HG03354 (cell line): ENCODE data around the gene MRPS6.
A peak's percentile ranks its signal among the peaks of the same experiment; 100 is the strongest.

Experiments used
- ATAC-seq: cut with Tn5 transposase; IDR thresholded peaks from one replicate; pipeline ENCODE4 v1.9.1; 2021; ENCODE audit warnings: mild to moderate bottlenecking; ENCODE audit not compliant: unreplicated experiment, poor library complexity, severe bottlenecking

The MRPS6 gene

DNA sequence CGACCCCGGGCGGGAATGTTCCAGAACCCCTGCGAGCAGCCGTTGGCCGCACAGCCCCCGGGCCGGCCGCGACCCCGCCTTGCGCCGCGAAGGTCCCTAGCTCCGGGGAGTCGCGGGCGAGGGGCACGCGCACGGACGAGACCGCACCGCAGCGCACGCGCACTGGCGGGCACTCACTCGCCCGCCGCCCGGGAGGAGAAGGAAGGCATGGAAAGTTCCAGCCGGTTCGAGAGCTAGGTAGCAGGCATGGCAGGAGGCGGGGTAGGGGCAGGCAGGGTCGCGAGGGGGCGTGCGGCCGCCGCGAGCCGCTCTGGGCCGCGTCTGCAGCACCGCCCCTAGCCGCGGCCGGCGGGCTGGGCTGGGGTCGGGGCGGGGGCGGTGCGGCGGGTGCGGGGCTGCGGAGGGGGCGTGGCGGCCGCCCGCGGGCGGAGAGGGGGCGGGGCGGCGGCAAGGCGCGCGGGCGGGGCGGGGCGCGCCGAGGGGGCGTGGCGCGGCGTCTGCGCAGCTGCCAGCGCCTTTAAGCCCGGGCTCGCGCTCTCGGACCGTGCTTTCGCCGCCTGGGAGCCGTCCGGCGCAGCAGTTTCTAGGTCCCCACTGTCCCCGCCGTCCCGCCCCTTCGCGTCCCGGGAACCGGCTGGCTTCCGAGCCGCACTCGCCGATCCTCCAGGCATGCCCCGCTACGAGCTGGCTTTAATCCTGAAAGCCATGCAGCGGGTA lies at the start of gene MRPS6, which contains the start of gene SLC5A3:
Gene MRPS6, plus strand, starts transcription at position 547 of the 717 bp plus-strand sequence. Its CDS starts 123 bp downstream, at position 670.
Gene SLC5A3, plus strand, starts transcription at position 547 of the 717 bp plus-strand sequence. CDS start 21,621 bp downstream, outside the sequence.
- ATAC-seq: peak; percentile 81

DNA sequence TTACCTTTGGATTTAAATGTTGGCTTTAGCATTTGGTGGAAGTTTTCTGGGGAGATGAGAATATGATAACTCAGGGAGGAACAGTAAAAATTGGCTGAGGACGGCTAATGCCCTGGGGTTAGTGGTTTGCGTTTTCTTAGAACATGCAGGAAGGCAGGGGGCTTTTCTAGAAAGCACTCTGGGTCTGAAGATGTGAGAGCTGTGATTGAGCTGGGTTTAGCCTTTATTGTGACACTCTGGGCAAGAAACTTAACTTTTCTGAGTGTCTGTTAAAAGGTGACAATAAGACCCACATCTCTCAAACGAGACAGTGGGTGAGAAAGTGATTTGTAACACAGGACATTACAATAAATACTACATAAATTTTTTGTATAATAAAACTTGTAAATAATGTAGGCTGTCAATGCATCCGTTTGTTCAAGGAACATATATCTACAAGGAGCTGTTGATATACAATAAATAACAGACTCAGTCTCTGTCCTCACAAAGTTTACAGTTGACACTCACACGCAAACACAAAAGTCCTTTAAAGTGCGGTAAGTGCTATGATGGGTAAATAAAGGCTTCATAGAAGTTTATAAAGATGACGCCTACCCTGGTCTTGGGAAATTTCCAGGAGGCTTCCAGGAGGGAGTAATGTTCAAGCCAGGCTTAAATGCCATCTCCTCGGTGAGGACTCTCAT lies 49.5 kb upstream of the MRPS6 start:
- no peak for ATAC-seq

DNA sequence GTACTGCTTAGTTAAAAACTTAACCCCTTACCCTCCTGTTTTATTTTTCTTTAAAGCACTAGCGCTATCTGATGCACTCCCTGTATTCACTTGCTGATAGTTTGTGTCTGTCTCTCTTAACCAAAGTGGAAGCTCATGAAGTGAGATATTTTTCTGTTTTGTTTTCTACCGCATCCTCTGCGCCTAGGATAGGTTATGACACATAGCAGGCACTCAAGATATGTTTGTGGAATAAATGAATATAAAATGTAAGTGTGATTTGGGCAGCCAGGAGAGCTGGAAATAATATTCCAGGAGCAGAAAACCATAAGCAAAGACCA lies 49.0 kb upstream of the MRPS6 start:
- ATAC-seq: no peak

DNA sequence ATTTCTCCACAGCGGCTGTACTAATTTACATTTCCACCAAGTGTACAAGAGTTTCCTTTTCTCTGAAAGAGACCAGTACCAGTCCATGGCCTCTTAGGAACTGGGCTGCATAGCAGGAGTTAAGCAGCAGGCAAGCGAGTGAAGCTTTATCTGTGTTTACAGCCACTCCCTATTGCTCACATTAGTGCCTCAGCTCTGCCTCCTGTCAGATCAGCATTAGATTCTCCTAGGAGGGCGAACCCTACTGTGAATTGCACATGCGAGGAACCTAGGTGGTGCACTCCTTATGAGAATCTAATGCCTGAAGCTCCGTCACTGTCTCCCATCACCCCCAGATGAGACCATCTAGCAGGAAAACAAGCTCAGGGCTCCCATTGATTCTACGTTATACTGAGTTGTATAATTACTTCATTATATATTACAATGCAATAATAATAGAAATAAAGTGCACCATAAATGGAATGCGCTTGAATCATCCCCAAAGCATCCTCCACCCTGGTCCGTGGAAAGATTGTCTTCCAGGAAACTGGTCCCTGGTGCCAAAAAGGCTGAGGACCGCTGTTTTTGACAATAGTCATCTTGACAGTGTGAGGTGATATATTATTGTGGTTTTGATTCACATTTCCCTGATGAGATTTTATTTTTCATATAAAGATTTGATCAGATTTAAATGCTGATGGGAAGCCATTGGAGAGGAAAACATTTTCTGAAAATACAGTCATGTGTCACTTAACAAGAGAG lies 45.5 kb upstream of the MRPS6 start:
- no peak for ATAC-seq

DNA sequence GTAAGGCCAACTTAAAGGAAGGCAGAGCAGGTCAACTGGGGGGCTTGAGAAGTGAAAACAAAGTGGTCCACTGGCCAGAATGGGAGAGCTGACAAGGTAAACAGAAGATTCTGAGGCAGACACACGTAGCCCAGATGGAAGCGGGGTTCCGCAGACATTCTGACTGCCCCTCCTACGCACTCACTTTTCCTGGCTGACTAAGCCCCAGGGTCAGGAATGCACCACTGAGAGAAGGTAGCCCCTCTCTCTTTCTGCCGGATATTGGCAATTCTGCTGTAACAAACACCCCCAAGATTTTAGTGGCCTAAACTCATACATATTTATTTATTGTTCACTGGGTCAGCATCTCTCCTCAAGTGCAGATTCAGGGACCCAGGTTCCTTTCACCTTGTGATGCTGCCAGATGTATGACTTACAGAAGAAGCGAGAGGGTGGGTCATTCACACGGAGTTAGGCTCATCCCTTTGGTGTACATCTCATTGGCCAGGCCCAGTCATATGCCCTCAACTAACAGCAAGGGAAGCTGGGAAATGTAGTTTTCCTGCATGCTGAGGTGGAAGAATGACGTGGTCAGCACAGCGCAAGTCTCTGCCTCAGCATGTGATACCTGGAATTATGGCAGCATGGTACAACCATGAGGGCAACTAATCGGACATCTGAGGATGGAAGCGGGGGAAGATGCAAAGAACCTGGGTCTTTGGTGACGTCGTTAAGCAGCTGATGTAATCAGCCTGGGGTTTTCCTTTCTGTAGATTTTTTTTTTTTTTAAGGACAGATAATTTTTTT lies 43.4 kb upstream of the MRPS6 start:
- peak; percentile 81 for ATAC-seq

DNA sequence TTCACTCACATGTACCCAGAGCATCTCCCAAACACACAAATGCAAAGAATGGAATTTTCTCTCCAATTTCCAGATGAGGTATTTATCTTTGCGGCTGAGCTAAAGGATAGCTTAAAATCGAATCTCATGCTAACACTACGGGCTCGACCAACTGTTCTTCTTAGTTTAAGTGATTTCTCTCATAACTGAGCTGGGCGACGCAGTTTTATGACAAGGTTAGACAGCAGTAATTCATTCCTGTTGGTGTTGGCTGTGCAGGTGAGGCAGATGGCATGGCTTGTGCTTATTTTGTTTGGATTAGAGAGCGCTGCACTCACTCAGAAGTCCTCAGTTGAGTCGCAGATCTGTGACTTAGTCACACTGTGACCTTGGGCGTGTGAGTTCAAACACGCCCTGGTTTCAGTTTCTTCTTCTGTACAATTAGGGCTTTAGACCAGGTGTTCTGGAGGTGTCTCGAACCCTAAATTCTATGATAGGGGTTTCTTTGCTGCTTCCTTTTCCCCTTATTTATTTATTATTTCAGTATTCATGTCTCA lies 41.5 kb upstream of the MRPS6 start:
- no peak for ATAC-seq

- ATAC-seq: no peak
Measured at GRCh38 chr21:34034369-34035014, 38.9 kb upstream of the MRPS6 start.

DNA sequence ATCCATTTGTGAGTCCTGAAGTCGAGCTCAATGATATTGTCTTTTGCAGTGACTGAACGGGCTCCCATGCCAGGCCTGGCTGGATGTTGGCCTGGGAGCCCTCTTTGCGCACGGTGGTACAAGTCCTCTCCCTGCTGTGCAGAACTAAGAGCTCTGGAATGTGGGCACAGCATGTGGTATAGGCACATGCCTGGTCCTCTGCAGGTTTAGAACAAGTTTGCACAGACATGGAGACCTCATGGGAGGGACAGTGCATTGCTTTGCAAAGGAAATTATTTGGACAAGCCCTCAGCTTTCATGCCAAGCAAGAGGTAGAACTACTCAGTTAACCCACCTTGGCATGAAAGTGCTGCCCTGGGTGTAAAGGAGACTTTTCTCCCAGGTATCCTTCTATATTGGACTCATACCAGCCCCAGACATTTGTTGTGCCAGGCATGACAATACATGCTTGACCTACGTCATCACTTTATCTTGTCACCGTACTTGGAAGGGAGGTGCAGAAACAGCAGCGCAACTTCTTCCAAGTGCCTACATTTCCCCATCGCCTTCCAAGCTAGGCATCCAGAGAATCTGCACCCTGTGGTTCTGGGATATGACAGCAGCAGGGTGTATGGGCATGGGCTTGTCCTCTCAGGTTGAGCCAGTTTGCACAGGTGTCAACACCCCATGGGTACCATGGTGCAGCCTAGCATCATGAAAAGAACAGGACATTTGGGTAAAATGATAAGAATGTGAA lies 37.6 kb upstream of the MRPS6 start:
- ATAC-seq: no peak

- ATAC-seq: no peak
Measured at GRCh38 chr21:34037009-34037795, 36.2 kb upstream of the MRPS6 start.

DNA sequence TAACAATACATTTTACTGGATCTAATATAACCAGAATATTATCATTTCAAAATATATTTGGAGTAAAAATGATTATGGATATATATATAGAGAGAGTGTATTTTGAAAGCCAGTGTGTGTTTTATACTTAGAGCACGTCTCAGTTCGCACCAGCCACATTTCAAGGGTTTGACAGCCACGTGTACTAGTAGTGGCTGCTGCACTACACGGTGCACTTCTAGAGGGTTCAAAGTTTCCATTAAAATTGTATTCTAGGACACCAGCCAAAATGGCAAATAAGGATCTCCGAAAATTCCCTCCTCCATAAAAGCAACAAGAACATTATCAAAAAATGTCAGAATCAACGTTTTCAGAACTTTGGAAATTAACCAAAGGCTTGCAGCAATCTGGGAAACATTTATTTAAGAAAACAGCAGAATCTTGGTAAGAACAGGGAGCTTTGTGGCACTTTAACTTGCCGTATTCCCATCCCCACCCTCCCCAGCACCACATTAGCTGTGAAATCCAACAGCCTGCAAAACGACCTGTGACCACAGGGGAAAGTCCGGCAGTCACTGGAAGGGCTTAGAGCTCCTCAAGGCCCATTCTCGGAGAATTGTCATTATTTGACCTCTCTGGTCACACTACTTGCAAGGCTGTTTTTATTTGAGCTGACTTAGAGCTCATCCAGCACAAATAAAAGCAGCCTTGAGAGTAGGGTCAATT lies 33.5 kb upstream of the MRPS6 start:
- ATAC-seq: no peak

DNA sequence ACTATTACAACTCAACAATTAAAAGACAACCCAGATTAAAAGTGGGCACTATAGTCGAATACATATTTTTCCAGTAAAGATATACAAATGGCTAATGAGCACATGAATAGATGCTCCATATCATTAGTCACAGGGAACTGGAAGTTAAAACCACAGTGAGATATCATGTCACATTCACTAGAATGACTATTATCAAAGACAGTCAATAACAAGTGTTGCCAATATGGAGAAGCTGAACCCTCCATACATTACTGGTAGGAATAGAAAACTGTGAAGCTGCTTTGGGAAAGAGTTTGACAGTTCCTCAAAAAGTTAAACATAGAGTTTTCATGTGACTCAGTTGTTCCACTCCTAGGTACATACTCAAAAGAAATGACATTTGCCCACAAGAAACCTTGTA lies 30.6 kb upstream of the MRPS6 start:
- no peak for ATAC-seq

DNA sequence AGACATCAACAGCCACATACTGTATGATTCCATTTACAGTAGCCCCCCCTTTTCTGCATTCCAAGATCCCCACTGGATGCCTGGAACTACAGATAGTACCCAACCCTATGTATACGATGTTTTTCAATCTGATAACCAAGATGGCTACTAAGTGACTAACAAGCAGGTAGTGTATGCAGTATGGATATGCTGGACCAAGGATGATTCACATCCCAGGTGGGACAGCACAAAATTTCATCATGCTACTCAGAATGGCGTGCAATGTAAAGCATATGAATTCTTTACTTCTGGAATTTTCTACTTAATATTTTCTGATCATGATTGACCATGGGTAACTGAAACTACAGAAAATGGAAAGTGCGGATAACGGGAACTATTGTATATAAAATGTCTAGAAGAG lies 30.0 kb upstream of the MRPS6 start:
- ATAC-seq: no peak

- no peak for ATAC-seq
Measured at GRCh38 chr21:34046917-34047316, 26.5 kb upstream of the MRPS6 start.

- no peak for ATAC-seq
Measured at GRCh38 chr21:34047835-34048234, 25.5 kb upstream of the MRPS6 start.

- no peak for ATAC-seq
Measured at GRCh38 chr21:34052171-34052570, 21.2 kb upstream of the MRPS6 start.

- ATAC-seq: no peak
Measured at GRCh38 chr21:34054259-34054658, 19.1 kb upstream of the MRPS6 start.

GRCh38 chr21:34055615-34056014 lies 17.8 kb upstream of the MRPS6 start:
- no peak for ATAC-seq
